Retina (tissue), 1 donor: Measurements from ENCODE around the gene MEIS2.

Experiments used
- DNase-seq: peaks from one replicate; pipeline ENCODE4 v3.0.0-alpha.2; 2016

The MEIS2 gene

GRCh38 chr15:36863570-36863969 lies 236.8 kb downstream of the MEIS2 start:
- no peak for DNase-seq

DNA sequence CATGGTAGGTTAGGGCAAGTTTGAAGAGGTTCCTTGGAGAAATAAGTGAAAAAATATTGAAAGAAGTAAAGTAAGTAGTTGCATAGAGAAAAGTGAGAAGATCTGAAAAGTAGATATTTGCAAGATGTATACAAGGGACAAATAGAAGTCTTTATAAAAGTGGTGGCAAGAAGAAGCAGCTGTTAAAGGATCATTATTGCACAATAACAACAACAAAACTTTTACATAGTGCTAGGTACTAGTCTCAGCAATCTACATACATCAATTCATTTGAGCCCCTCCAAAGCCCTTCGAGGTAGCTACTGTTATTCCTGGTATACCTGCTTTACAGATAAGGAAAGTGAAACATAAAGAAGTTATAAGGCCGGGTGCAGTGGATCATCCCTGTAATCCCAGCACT lies 239.6 kb downstream of the MEIS2 start:
- DNase-seq: no peak

- DNase-seq: no peak
Observed at GRCh38 chr15:36858423-36858822, 241.9 kb downstream of the MEIS2 start.

DNA sequence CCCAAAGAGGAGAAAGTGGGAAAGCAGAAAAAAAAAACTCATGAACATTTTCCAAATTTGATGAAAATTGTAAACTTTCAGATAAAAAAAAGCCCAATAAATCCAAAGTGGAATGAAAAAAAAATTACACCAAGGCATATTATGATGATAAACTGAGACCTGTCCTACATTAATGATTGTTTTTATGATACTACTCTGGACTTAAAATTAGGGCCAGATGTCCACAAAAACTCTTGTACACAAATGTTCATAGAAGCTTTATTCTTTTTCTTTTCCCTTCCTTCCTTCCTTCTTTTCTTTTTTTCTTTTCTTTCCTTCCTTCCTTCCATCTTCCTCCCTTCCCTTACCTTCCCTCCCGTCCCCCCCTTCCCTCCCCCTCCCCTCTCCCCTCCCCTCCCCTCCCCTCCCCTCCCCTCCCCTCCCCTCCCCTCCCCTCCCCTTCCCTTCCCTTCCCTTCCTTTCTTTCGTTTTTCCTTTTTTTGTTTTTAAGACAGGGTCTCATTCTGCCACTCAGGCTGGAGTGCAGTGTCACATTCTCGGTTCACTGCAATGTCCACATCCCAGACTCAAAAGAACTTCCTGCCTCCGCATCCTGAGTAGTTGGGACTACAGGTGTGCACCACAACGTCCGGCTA lies 243.9 kb downstream of the MEIS2 start:
- no peak for DNase-seq

- DNase-seq: no peak
Observed at GRCh38 chr15:36850864-36851263, 249.5 kb downstream of the MEIS2 start.

DNA sequence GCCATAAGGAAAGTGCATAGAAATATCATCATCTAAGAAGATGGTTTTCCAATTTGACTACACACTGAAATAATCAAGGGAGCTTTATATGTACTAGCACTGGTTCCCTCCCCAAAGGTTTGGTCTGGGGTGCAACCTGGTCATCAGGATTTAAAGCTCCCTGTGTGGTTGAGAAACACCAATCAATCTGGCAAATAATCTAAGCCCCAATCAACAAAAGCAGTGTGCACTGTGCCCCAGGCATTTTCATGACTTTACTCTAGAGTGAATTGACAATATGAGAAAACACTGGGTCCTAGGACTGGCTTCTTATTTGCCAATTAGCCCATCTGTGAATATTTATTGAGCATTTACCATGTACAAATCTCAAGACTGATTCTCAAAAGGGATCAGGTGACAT lies 255.1 kb downstream of the MEIS2 start:
- DNase-seq: no peak

DNA sequence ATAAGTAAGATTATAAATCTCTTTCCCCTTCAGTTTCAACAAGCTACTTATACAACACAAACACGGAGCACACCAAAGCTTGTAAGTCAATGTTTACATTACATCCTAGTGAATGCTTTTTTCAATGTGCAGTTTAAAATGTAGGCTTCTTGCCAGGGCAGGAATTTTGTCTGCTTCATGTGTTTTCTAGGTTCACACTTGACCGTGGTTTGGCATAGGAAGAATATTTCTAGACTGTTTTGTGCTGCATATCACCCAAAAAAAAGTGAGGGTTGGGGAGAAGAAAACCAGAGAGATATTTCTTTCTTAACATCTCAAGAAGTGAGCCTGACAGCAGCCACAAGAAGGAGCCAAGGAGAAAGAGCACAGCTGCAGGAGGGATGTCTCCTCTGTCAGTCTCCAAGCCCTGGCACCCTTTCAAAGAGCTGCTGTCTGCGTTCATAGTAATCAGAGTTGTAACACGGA lies 255.8 kb downstream of the MEIS2 start:
- no peak for DNase-seq

DNA sequence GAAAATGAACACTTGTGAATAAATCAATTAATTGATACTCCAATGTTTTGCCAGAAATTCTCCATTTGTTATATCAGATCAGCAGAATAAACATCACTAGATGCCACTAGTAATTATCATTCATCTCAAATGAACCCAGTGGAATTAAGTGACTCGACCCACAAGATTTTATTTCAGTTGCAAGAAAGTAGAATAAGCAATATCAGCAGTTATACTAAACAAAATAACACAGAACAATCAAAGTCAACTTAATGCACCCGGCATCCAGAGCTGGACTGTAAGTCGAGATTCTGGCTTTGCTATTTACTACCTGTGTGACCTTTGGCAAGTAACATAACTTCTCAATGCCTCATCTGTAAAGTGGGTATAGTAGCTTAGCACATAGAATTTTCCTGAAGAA lies 256.5 kb downstream of the MEIS2 start:
- DNase-seq: no peak

DNA sequence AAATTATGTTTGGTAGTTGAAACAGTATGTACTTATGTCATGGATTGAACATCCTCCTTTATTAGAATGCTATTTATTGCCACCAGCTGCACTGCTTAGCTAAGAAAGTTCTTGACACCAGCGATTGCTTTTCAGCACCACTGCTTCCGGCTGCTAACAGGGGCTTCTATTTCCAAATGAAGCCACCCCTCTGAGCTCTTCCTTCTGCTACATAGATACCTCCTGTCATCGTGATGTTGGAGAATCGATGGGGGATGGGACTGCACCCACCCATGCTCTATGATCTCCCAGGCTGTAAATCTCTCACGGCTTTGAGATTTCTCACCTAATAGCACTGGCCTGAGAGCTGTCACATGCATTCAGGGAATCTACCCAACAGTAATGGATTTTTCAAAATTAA lies 259.2 kb downstream of the MEIS2 start:
- DNase-seq: peak; percentile 44
